Stimulated activated CD4-positive, alpha-beta T cell treated with anti-CD3 and anti-CD28 coated beads, Interleukin-15, amount 100 ng/mL, for 48 hours (primary cell): ENCODE results near the gene PTPRN2.
"Not testable (repeated sequence)": the region's sequence is repeated elsewhere in the genome, so short reads cannot be mapped to it uniquely, and the experiment has no call there.

Experiments used
- DNase-seq, 2 donors: peaks; one replicate each; pipeline ENCODE4 v3.0.0-alpha.2; 2020; ENCODE audit warnings: low read depth in 2 of 2

PTPRN2 gene

GRCh38 chr7:157980341-157980731, 607.3 kb downstream of the PTPRN2 start:
- not testable (repeated sequence) for DNase-seq

GRCh38 chr7:157979636-157980340, 607.8 kb downstream of the PTPRN2 start:
- no peak for DNase-seq

- no peak for DNase-seq
Observed at GRCh38 chr7:157978766-157979165, 608.9 kb downstream of the PTPRN2 start.

GRCh38 chr7:157977717-157978496, 609.7 kb downstream of the PTPRN2 start:
- no peak for DNase-seq

- no peak for DNase-seq
Observed at GRCh38 chr7:157977306-157977705, 610.3 kb downstream of the PTPRN2 start.

GRCh38 chr7:157976406-157976805, 611.2 kb downstream of the PTPRN2 start:
- no peak for DNase-seq

GRCh38 chr7:157975401-157976372, 611.9 kb downstream of the PTPRN2 start:
- no peak for DNase-seq

GRCh38 chr7:157974678-157975230, 612.9 kb downstream of the PTPRN2 start:
- no peak for DNase-seq

GRCh38 chr7:157973971-157974677, 613.5 kb downstream of the PTPRN2 start:
- no peak for DNase-seq

GRCh38 chr7:157972914-157973313, 614.7 kb downstream of the PTPRN2 start:
- no peak for DNase-seq

- no peak for DNase-seq
Observed at GRCh38 chr7:157971501-157971900, 616.1 kb downstream of the PTPRN2 start.

- DNase-seq = no peak
Observed at GRCh38 chr7:157970744-157971143, 616.9 kb downstream of the PTPRN2 start.

- no peak for DNase-seq
Observed at GRCh38 chr7:157969995-157970394, 617.6 kb downstream of the PTPRN2 start.

GRCh38 chr7:157966490-157966889, 621.1 kb downstream of the PTPRN2 start:
- DNase-seq = no peak

- DNase-seq = no peak
Observed at GRCh38 chr7:157964521-157964920, 623.1 kb downstream of the PTPRN2 start.

GRCh38 chr7:157964016-157964415, 623.6 kb downstream of the PTPRN2 start:
- DNase-seq = no peak

- DNase-seq = no peak
Observed at GRCh38 chr7:157963526-157963925, 624.1 kb downstream of the PTPRN2 start.

GRCh38 chr7:157962458-157963306, 624.9 kb downstream of the PTPRN2 start:
- no peak for DNase-seq

GRCh38 chr7:157961731-157962457, 625.7 kb downstream of the PTPRN2 start:
- no peak for DNase-seq
